GM19324 (cell line): ENCODE measurements around the gene DVL2.
"Not testable (repeated sequence)": the region's sequence is repeated elsewhere in the genome, so short reads cannot be mapped to it uniquely, and the experiment has no call there.

Experiments used
- ATAC-seq: cut with Tn5 transposase; IDR thresholded peaks from one replicate; pipeline ENCODE4 v1.9.1; 2021; ENCODE audit warnings: mild to moderate bottlenecking, moderate library complexity; ENCODE audit not compliant: unreplicated experiment, low FRiP score

The DVL2 gene

GRCh38 chr17:7207120-7208001 is 27.0 kb downstream of the DVL2 start:
- ATAC-seq: no peak

- ATAC-seq: no peak
Observed at GRCh38 chr17:7205561-7205960, 28.8 kb downstream of the DVL2 start.

GRCh38 chr17:7204828-7205461 is 29.4 kb downstream of the DVL2 start:
- ATAC-seq: peak; percentile 75

GRCh38 chr17:7204336-7204735 is 30.0 kb downstream of the DVL2 start:
- no peak for ATAC-seq

GRCh38 chr17:7203391-7203790 is 30.9 kb downstream of the DVL2 start:
- ATAC-seq: no peak

GRCh38 chr17:7196651-7197401 is 37.5 kb downstream of the DVL2 start:
- no peak for ATAC-seq

GRCh38 chr17:7195971-7196370 is 38.3 kb downstream of the DVL2 start:
- ATAC-seq: no peak

- no peak for ATAC-seq
Observed at GRCh38 chr17:7192271-7192937, 41.9 kb downstream of the DVL2 start.

GRCh38 chr17:7191571-7192270 is 42.6 kb downstream of the DVL2 start:
- ATAC-seq: no peak

- ATAC-seq: no peak
Observed at GRCh38 chr17:7191069-7191468, 43.2 kb downstream of the DVL2 start.

GRCh38 chr17:7190276-7190917 is 43.9 kb downstream of the DVL2 start:
- ATAC-seq: no peak

GRCh38 chr17:7186241-7186640 is 48.1 kb downstream of the DVL2 start:
- ATAC-seq: no peak

GRCh38 chr17:7184647-7185046 is 49.7 kb downstream of the DVL2 start:
- no peak for ATAC-seq

GRCh38 chr17:7184091-7184488 is 50.2 kb downstream of the DVL2 start:
- no peak for ATAC-seq

GRCh38 chr17:7183433-7184090 is 50.8 kb downstream of the DVL2 start:
- ATAC-seq: no peak

- not testable (repeated sequence) for ATAC-seq
Observed at GRCh38 chr17:7182101-7182500, 52.2 kb downstream of the DVL2 start.

GRCh38 chr17:7179317-7180254 is 54.7 kb downstream of the DVL2 start, which contains the start of gene ASGR1:
Gene ASGR1, minus strand, starts transcription at chr17:7179370. Its CDS starts 807 bp downstream, at chr17:7178563.
- no peak for ATAC-seq

- ATAC-seq: no peak
Observed at GRCh38 chr17:7178973-7179316, 55.4 kb downstream of the DVL2 start.
